Breast epithelium (tissue), 3 donors: ENCODE data around the gene SS18.

ENCODE experiments used
- POLR2A ChIP-seq: fragments of 450-650 bp; IDR thresholded peaks from one replicate; pipeline ENCODE4 v1.6.1; 2016; ENCODE audit warnings: antibody characterized with exemption, mild to moderate bottlenecking, moderate library complexity
- POLR2AphosphoS5 ChIP-seq, 3 donors: sonication (generic); formaldehyde crosslinking; IDR thresholded peaks; one replicate each; pipeline ENCODE4 v1.6.1; 2017; ENCODE audit warnings: antibody characterized with exemption in 3 of 3
- TF ChIP-seq, protein P1 (sequence below), 3 donors: fragments of 450-650 bp; IDR thresholded peaks; one replicate each; pipeline ENCODE4 v1.5.1; 2016 to 2017; ENCODE audit warnings: antibody characterized with exemption in 3 of 3, mild to moderate bottlenecking in 3 of 3, moderate library complexity in 3 of 3

DNA sequence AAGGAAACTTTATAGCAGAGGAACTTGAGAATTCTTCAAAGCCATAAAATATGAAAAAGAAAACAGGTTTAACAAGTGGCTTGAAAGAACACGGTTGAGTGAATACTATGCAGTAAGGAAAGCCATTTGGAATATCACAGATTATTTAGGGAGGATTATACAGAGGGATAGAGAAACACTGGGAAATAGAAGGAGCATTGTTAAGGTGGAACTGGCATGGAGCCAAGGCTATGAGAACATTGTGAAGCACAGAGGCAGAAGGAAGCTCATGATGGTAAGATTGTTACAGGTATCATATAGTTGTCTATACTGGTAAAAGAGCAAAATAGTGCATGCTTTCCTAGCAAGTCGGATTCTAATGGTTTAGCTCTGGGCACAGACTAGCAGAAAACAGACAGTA lies 87.1 kb downstream of the SS18 start:
- TF ChIP-seq, protein P1, sequence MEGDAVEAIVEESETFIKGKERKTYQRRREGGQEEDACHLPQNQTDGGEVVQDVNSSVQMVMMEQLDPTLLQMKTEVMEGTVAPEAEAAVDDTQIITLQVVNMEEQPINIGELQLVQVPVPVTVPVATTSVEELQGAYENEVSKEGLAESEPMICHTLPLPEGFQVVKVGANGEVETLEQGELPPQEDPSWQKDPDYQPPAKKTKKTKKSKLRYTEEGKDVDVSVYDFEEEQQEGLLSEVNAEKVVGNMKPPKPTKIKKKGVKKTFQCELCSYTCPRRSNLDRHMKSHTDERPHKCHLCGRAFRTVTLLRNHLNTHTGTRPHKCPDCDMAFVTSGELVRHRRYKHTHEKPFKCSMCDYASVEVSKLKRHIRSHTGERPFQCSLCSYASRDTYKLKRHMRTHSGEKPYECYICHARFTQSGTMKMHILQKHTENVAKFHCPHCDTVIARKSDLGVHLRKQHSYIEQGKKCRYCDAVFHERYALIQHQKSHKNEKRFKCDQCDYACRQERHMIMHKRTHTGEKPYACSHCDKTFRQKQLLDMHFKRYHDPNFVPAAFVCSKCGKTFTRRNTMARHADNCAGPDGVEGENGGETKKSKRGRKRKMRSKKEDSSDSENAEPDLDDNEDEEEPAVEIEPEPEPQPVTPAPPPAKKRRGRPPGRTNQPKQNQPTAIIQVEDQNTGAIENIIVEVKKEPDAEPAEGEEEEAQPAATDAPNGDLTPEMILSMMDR (IDR thresholded peaks at IDR 0.05) = no peak
- TF ChIP-seq POLR2A = no peak
- TF ChIP-seq POLR2AphosphoS5 (IDR thresholded peaks at IDR 0.05) = no peak
